HCT116 (cell line): Measurements from ENCODE around the gene DDB1. TPM values are rescaled to one million over a fixed set of nuclear protein-coding genes. Genes with fewer than 3 reads are reported as not detected.

Source experiments
- ATAC-seq: fragments of 200-7000 bp; cut with Tn5 transposase; 2 replicates; pipeline ENCODE4 v1.9.1; 2020; ENCODE audit warnings: mild to moderate bottlenecking, moderate library complexity
- BruUV-seq: library from RNA; stranded (reverse); fragments of 400-500 nt; replicated peaks from 2 replicates; lab custom pipeline; 2021; lab: Mats Ljungman, UMichigan
- CTCF ChIA-PET: fragments of 300-600 bp; sonication (Branson Sonifier 250); formaldehyde crosslinking; loops from one replicate; lab custom pipeline; 2021; ENCODE audit warnings: antibody characterized with exemption; lab: Charles Lee
- POLR2A ChIA-PET: fragments of 300-600, 350-600 bp; sonication (Branson Sonifier 250); formaldehyde crosslinking; loops from one replicate; lab custom pipeline; 2021; ENCODE audit warnings: antibody characterized with exemption; lab: Charles Lee
- RAD21 ChIA-PET, 2 experiments: fragments of 300-600 bp; sonication (Branson Sonifier 250); formaldehyde crosslinking; loops; one replicate each; lab custom pipeline; 2023; ENCODE audit warnings: low total read pairs in 2 of 2; ENCODE audit not compliant: uncharacterized antibody in 2 of 2, unreplicated experiment in 2 of 2, low non-redundant PET in 1 of 2; lab: Charles Lee
- DNase-seq: peaks from one replicate; pipeline ENCODE4 v3.0.0-alpha.2; 2010; ENCODE audit warnings: low read depth, low spot score
- H2AFZ ChIP-seq: fragments of 200-600 bp; shearing (Covaris generic), sonication (generic); 2 replicates; pipeline ENCODE4 v1.6.1; 2017; ENCODE audit warnings: low read depth, mixed run types, mixed read lengths, antibody characterized with exemption, low read length; ENCODE audit not compliant: poor library complexity, severe bottlenecking
- H3K27ac ChIP-seq: 2 replicates; pipeline ENCODE4 v1.5.1; 2012; ENCODE audit warnings: low read depth, low read length
- H3K27me3 ChIP-seq: fragments of 200-600 bp; sonication (generic); 2 replicates; pipeline ENCODE4 v1.6.1; 2016; ENCODE audit warnings: mixed run types, low read length, mixed read lengths; ENCODE audit not compliant: insufficient read depth
- H3K36me3 ChIP-seq, 2 experiments: fragments of 200-500 bp in 1 of 2; fragments of 200-600 bp in 1 of 2; sonication (Bioruptor generic) in 1 of 2; sonication (generic) in 1 of 2; 2 replicates each; pipeline versions ENCODE4 v1.5.1 to v1.6.1; 2014 to 2016; ENCODE audit warnings: low read length in 2 of 2, inconsistent platforms in 1 of 2, mixed read lengths in 1 of 2, mixed run types in 1 of 2; ENCODE audit not compliant: insufficient read depth in 2 of 2, control insufficient read depth in 1 of 2
- H3K4me1 ChIP-seq, 2 experiments: fragments of 200-600 bp in 1 of 2; sonication (generic) in 1 of 2; 2 replicates each; pipeline versions ENCODE4 v1.5.1 to v1.6.1; 2012 to 2017; ENCODE audit warnings: low read length in 2 of 2, inconsistent platforms in 1 of 2, mild to moderate bottlenecking in 1 of 2, mixed read lengths in 1 of 2, mixed run types in 1 of 2, moderate library complexity in 1 of 2; ENCODE audit not compliant: insufficient read depth in 2 of 2, control insufficient read depth in 1 of 2
- H3K4me2 ChIP-seq: fragments of 200-600 bp; sonication (generic); 2 replicates; pipeline ENCODE4 v1.6.1; 2017; ENCODE audit warnings: mixed run types, low read length, mixed read lengths
- H3K4me3 ChIP-seq, 2 experiments: fragments of 200-600 bp in 1 of 2; sonication (generic) in 1 of 2; replicated peaks in 1 of 2; 2 replicates each; pipeline ENCODE4 v1.5.1; 2011 to 2016; ENCODE audit warnings: low read length in 2 of 2, control low read depth in 1 of 2, low read depth in 1 of 2, mild to moderate bottlenecking in 1 of 2, mixed read lengths in 1 of 2, mixed run types in 1 of 2
- H3K79me2 ChIP-seq: fragments of 200-600 bp; sonication (generic); 2 replicates; pipeline ENCODE4 v1.6.1; 2017; ENCODE audit warnings: mild to moderate bottlenecking, mixed run types, low read length, moderate library complexity, mixed read lengths; ENCODE audit not compliant: insufficient read depth
- H3K9ac ChIP-seq: fragments of 200-600 bp; sonication (generic); 2 replicates; pipeline ENCODE4 v1.6.1; 2016; ENCODE audit warnings: low read length, mixed read lengths
- H3K9me2 ChIP-seq: fragments of 200-600 bp; sonication (generic), shearing (Covaris generic); 2 replicates; pipeline ENCODE4 v1.6.1; 2017; ENCODE audit warnings: mixed run types, mild to moderate bottlenecking, moderate library complexity; ENCODE audit not compliant: insufficient read depth
- H3K9me3 ChIP-seq, 2 experiments: fragments of 200-500 bp in 1 of 2; fragments of 200-600 bp in 1 of 2; sonication (Bioruptor generic) in 1 of 2; sonication (generic) in 1 of 2; 2 replicates each; pipeline ENCODE4 v1.6.1; 2014 to 2017; ENCODE audit warnings: low read length in 2 of 2, mixed read lengths in 2 of 2, inconsistent platforms in 1 of 2, low read depth in 1 of 2, mild to moderate bottlenecking in 1 of 2, mixed run types in 1 of 2, moderate library complexity in 1 of 2; ENCODE audit not compliant: control insufficient read depth in 1 of 2, insufficient read depth in 1 of 2
- H4K20me1 ChIP-seq: fragments of 200-600 bp; sonication (generic), shearing (Covaris generic); 2 replicates; pipeline ENCODE4 v1.6.1; 2017; ENCODE audit warnings: mixed run types, mild to moderate bottlenecking, moderate library complexity; ENCODE audit not compliant: insufficient read depth
- ATF3 ChIP-seq: IDR thresholded peaks from 2 replicates; pipeline ENCODE4 v1.6.1; 2012
- CBX3 ChIP-seq: IDR thresholded peaks from 2 replicates; pipeline ENCODE4 v1.6.1; 2012; ENCODE audit warnings: low read depth
- CEBPB ChIP-seq: IDR thresholded peaks from 2 replicates; pipeline ENCODE4 v1.6.1; 2012; ENCODE audit warnings: low read depth
- CTCF ChIP-seq, 3 experiments: fragments of 200-600 bp in 1 of 3; sonication (generic) in 1 of 3; IDR thresholded peaks in 2 of 3; conservative IDR thresholded peaks in 1 of 3; 2 replicates each; pipeline ENCODE4 v1.5.1; 2012 to 2017; ENCODE audit warnings: low read depth in 2 of 3, low read length in 2 of 3, antibody characterized with exemption in 1 of 3, borderline replicate concordance in 1 of 3, control low read depth in 1 of 3, mild to moderate bottlenecking in 1 of 3, mixed read lengths in 1 of 3, mixed run types in 1 of 3, moderate library complexity in 1 of 3; ENCODE audit not compliant: insufficient read depth in 1 of 3
- ELF1 ChIP-seq: IDR thresholded peaks from 2 replicates; pipeline ENCODE4 v1.6.1; 2012; ENCODE audit warnings: low read depth, borderline replicate concordance
- EZH2 ChIP-seq: fragments of 200-600 bp; sonication (generic); IDR thresholded peaks from 2 replicates; pipeline ENCODE4 v1.6.1; 2017; ENCODE audit warnings: antibody characterized with exemption, mixed run types
- EZH2phosphoT487 ChIP-seq: fragments of 200-600 bp; IDR thresholded peaks from 2 replicates; pipeline ENCODE4 v1.6.1; 2018; ENCODE audit warnings: antibody characterized with exemption, borderline replicate concordance
- FOSL1 ChIP-seq: IDR thresholded peaks from 2 replicates; pipeline ENCODE4 v1.6.1; 2012; ENCODE audit warnings: low read depth
- JUND ChIP-seq: IDR thresholded peaks from 2 replicates; pipeline ENCODE4 v1.6.1; 2012
- MAX ChIP-seq: IDR thresholded peaks from 2 replicates; pipeline ENCODE4 v1.6.1; 2012
- POLR2AphosphoS5 ChIP-seq: IDR thresholded peaks from 2 replicates; pipeline ENCODE4 v1.6.1; 2011; ENCODE audit warnings: mild to moderate bottlenecking, low read depth, low read length, moderate library complexity
- SIN3A ChIP-seq: IDR thresholded peaks from 2 replicates; pipeline ENCODE4 v1.6.1; 2012; ENCODE audit warnings: low read depth
- SRF ChIP-seq: IDR thresholded peaks from 2 replicates; pipeline ENCODE4 v1.6.1; 2012; ENCODE audit warnings: low read depth
- TCF7L2 ChIP-seq: IDR thresholded peaks from 2 replicates; pipeline ENCODE4 v1.7.0; 2011; ENCODE audit warnings: borderline replicate concordance, inconsistent platforms; ENCODE audit not compliant: insufficient read depth, insufficient read length; ENCODE audit errors: extremely low read depth
- YY1 ChIP-seq: IDR thresholded peaks from 2 replicates; pipeline ENCODE4 v1.6.1; 2011; ENCODE audit warnings: low read length, low read depth, moderate library complexity, mild to moderate bottlenecking; ENCODE audit not compliant: insufficient replicate concordance; ENCODE audit errors: extremely low read depth
- ZBTB33 ChIP-seq: IDR thresholded peaks from 2 replicates; pipeline ENCODE4 v1.6.1; 2011; ENCODE audit warnings: mild to moderate bottlenecking, low read length, moderate library complexity; ENCODE audit not compliant: insufficient replicate concordance; ENCODE audit errors: extremely low read depth
- ZFX ChIP-seq: fragments of 450-650 bp; IDR thresholded peaks from 2 replicates; pipeline ENCODE4 v1.6.1; 2017
- ZNF274 ChIP-seq: fragments of 200-500 bp; sonication (Bioruptor generic); IDR thresholded peaks from 2 replicates; pipeline ENCODE4 v1.6.1; 2014; ENCODE audit warnings: mild to moderate bottlenecking, low read depth, low read length, inconsistent platforms
- intact Hi-C: fragments of 100-400 bp; cut with micrococcal nuclease; formaldehyde crosslinking; loops from 2 replicates; pipeline ENCODE4 v1.10.0; 2022
- total RNA-seq: library from RNA; stranded (reverse); gene quantifications from one replicate; pipeline ENCODE4 v1.2.1, GENCODE V29; 2021; ENCODE audit not compliant: unreplicated experiment

Gene DDB1
- total RNA-seq, 1 experiment from 2014 or later = 269 TPM

- TF ChIP-seq CTCF (IDR thresholded peaks at IDR 0.05 in 2 of 3, conservative IDR thresholded peaks at IDR 0.05 in 1 of 3; ENCODE audit: borderline replicate concordance in 1 of 3, insufficient read depth in 1 of 3, low read depth in 2 of 3, low read length in 2 of 3) (no peak), CBX3 (no peak), SIN3A (no peak), TCF7L2 (no peak), POLR2AphosphoS5 (no peak), SRF (no peak), EZH2phosphoT487 (no peak), CEBPB (no peak), EZH2 (no peak)
Observed at GRCh38 chr11:61352038-61352437, 19.1 kb upstream of the DDB1 start (continued).

- CTCF ChIA-PET = no interaction called here
- no peak for ATAC-seq
- DNase-seq = no peak
- TF ChIP-seq ELF1 (no peak), FOSL1 (no peak), SIN3A (no peak), CTCF (IDR thresholded peaks at IDR 0.05 in 2 of 3, conservative IDR thresholded peaks at IDR 0.05 in 1 of 3; ENCODE audit: borderline replicate concordance in 1 of 3, insufficient read depth in 1 of 3, low read depth in 2 of 3, low read length in 2 of 3) (no peak), CBX3 (no peak), TCF7L2 (no peak), ATF3 (no peak), ZFX (no peak), ZBTB33 (no peak), MAX (no peak), EZH2phosphoT487 (no peak), CEBPB (no peak), JUND (no peak), ZNF274 (no peak), EZH2 (no peak), YY1 (no peak), POLR2AphosphoS5 (no peak)
Observed at GRCh38 chr11:61350803-61351202, 17.9 kb upstream of the DDB1 start.

More at GRCh38 chr11:61350803-61351202, 17.9 kb upstream of the DDB1 start:
- intact Hi-C loops = no loop called here
- no TSS peak for BruUV-seq
- ChIA-PET POLR2A (interaction anchor here (1.8 kb wide), 1 partner anchor 11 kb away, joined by 5 read pairs; the partner anchor contains the start of genes CYB561A3 and TMEM138), RAD21 (no interaction called here)
- no peaks in the 10 kb centered on the region for H3K9me2 ChIP-seq
- no peaks in the 10 kb centered on the region for H3K9me3 ChIP-seq
- H3K9ac ChIP-seq = no peak overlapping the region
- H3K4me1 ChIP-seq = no peaks in the 10 kb centered on the region
- H3K27ac ChIP-seq = no peak overlapping the region
- no peak overlapping the region for H3K4me3 ChIP-seq
- no peak overlapping the region for H2AFZ ChIP-seq
- H3K4me2 ChIP-seq = no peak overlapping the region
- H3K36me3 ChIP-seq = peaks cover 7 to 8% of the 10 kb centered on the region in 2 experiments; a peak in 3 of 4 replicates
- no peaks in the 10 kb centered on the region for H4K20me1 ChIP-seq
- no peaks in the 10 kb centered on the region for H3K79me2 ChIP-seq
- H3K27me3 ChIP-seq = no peaks in the 10 kb centered on the region
